NCI-H2227 (cell line): ENCODE measurements around the gene KRTAP5-11.
"Not testable (repeated sequence)": the region's sequence is repeated elsewhere in the genome, so short reads cannot be mapped to it uniquely, and the experiment has no call there.

Experiments used
- DNase-seq: peaks from one replicate; lab custom pipeline; 2025; ENCODE audit not compliant: unreplicated experiment; lab: John Stamatoyannopoulos, UW

The KRTAP5-11 gene

GRCh38 chr11:71557257-71557656, 25.4 kb downstream of the KRTAP5-11 start:
- DNase-seq = no peak

GRCh38 chr11:71556018-71556417, 26.7 kb downstream of the KRTAP5-11 start:
- DNase-seq = no peak

- no peak for DNase-seq
These were observed 27.2 kb downstream of the KRTAP5-11 start for GRCh38 chr11:71555508-71555907.

- no peak for DNase-seq
These were observed 27.7 kb downstream of the KRTAP5-11 start for GRCh38 chr11:71554996-71555395.

- no peak for DNase-seq
These were observed 31.0 kb downstream of the KRTAP5-11 start for GRCh38 chr11:71551711-71552110.

- no peak for DNase-seq
These were observed 33.9 kb downstream of the KRTAP5-11 start for GRCh38 chr11:71548716-71549151.

- DNase-seq = no peak
These were observed 34.6 kb downstream of the KRTAP5-11 start, which contains the start of gene KRTAP5-9 for GRCh38 chr11:71548120-71548519. Gene KRTAP5-9 (plus strand): TSS chr11:71548420. CDS start chr11:71548658, 238 bp downstream.

- no peak for DNase-seq
These were observed 37.2 kb downstream of the KRTAP5-11 start for GRCh38 chr11:71545405-71545966.

- DNase-seq = no peak
These were observed 38.0 kb downstream of the KRTAP5-11 start for GRCh38 chr11:71544525-71545214.

GRCh38 chr11:71543866-71544265, 38.8 kb downstream of the KRTAP5-11 start:
- no peak for DNase-seq

GRCh38 chr11:71542879-71543777, 39.5 kb downstream of the KRTAP5-11 start:
- DNase-seq = no peak

- DNase-seq = no peak
These were observed 40.3 kb downstream of the KRTAP5-11 start for GRCh38 chr11:71542382-71542781.

GRCh38 chr11:71540521-71541304, 42.0 kb downstream of the KRTAP5-11 start:
- not testable (repeated sequence) for DNase-seq

- not testable (repeated sequence) for DNase-seq
These were observed 42.7 kb downstream of the KRTAP5-11 start for GRCh38 chr11:71539971-71540370.

- no peak for DNase-seq
These were observed 43.7 kb downstream of the KRTAP5-11 start for GRCh38 chr11:71539017-71539416.

- no peak for DNase-seq
These were observed 44.0 kb downstream of the KRTAP5-11 start for GRCh38 chr11:71538666-71538990.

- not testable (repeated sequence) for DNase-seq
These were observed 44.6 kb downstream of the KRTAP5-11 start, which contains the start of gene KRTAP5-8 for GRCh38 chr11:71537977-71538665. Gene KRTAP5-8 (plus strand): TSS chr11:71538025. CDS start chr11:71538056, 31 bp downstream.

GRCh38 chr11:71537537-71537936, 45.1 kb downstream of the KRTAP5-11 start:
- no peak for DNase-seq

GRCh38 chr11:71535825-71536224, 46.9 kb downstream of the KRTAP5-11 start:
- no peak for DNase-seq
